ENCODE data around the gene STYX. TPM values are rescaled to one million over a fixed set of nuclear protein-coding genes. Genes with fewer than 3 reads are reported as not detected.

Gene STYX
- total and polyA plus RNA-seq, 2 of the 8 experiments (the other 6 are each of a cell fraction or from before 2014, with no cell fraction given), result 8.3 to 29.0 TPM

DNA sequence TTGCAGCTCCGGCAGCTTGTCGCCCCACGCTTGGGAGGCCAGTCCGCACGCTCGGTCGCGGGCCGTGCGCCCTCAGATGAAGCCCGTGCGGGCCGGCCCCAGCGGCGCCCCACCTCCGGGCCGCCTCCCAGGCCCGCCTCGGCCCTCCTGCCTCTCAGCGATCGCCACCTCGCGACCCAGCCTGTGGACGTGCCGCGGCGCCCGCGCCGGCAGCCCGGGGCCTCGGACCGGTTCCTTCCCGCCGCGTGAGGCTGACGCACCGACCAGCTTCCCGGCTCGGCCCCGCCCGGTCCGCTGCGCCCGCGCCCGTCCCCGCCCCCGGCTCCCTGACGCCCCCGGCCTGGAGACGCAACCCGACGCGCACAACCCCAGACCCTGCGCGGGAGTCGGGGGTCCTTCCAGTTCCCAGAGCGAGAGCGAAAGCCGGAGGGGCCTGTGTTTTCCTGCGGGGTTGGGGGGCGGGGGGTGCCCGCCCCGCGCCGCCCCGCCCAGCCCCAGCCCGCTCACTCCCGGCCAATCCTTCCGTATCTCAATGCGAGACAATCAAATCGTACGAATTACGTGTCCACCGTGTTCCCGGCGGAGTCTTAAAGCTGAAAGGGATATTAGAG lies 34.4 kb upstream of the STYX start, which contains the start of gene ERO1A (continued):
- TF ChIP-seq RFX5 (IDR thresholded peaks at IDR 0.05; ENCODE audit: borderline replicate concordance, low read depth, low read length), result no peak
- TF ChIP-seq PHF8 (conservative IDR thresholded peaks at IDR 0.05; ENCODE audit: low read depth, low read length), result peak; percentile 64; the same call in 1 of the 2 replicates
- no peak for TF ChIP-seq BRCA1 (IDR thresholded peaks at IDR 0.05; ENCODE audit: low read depth, low read length)
- TF ChIP-seq, protein P1, sequence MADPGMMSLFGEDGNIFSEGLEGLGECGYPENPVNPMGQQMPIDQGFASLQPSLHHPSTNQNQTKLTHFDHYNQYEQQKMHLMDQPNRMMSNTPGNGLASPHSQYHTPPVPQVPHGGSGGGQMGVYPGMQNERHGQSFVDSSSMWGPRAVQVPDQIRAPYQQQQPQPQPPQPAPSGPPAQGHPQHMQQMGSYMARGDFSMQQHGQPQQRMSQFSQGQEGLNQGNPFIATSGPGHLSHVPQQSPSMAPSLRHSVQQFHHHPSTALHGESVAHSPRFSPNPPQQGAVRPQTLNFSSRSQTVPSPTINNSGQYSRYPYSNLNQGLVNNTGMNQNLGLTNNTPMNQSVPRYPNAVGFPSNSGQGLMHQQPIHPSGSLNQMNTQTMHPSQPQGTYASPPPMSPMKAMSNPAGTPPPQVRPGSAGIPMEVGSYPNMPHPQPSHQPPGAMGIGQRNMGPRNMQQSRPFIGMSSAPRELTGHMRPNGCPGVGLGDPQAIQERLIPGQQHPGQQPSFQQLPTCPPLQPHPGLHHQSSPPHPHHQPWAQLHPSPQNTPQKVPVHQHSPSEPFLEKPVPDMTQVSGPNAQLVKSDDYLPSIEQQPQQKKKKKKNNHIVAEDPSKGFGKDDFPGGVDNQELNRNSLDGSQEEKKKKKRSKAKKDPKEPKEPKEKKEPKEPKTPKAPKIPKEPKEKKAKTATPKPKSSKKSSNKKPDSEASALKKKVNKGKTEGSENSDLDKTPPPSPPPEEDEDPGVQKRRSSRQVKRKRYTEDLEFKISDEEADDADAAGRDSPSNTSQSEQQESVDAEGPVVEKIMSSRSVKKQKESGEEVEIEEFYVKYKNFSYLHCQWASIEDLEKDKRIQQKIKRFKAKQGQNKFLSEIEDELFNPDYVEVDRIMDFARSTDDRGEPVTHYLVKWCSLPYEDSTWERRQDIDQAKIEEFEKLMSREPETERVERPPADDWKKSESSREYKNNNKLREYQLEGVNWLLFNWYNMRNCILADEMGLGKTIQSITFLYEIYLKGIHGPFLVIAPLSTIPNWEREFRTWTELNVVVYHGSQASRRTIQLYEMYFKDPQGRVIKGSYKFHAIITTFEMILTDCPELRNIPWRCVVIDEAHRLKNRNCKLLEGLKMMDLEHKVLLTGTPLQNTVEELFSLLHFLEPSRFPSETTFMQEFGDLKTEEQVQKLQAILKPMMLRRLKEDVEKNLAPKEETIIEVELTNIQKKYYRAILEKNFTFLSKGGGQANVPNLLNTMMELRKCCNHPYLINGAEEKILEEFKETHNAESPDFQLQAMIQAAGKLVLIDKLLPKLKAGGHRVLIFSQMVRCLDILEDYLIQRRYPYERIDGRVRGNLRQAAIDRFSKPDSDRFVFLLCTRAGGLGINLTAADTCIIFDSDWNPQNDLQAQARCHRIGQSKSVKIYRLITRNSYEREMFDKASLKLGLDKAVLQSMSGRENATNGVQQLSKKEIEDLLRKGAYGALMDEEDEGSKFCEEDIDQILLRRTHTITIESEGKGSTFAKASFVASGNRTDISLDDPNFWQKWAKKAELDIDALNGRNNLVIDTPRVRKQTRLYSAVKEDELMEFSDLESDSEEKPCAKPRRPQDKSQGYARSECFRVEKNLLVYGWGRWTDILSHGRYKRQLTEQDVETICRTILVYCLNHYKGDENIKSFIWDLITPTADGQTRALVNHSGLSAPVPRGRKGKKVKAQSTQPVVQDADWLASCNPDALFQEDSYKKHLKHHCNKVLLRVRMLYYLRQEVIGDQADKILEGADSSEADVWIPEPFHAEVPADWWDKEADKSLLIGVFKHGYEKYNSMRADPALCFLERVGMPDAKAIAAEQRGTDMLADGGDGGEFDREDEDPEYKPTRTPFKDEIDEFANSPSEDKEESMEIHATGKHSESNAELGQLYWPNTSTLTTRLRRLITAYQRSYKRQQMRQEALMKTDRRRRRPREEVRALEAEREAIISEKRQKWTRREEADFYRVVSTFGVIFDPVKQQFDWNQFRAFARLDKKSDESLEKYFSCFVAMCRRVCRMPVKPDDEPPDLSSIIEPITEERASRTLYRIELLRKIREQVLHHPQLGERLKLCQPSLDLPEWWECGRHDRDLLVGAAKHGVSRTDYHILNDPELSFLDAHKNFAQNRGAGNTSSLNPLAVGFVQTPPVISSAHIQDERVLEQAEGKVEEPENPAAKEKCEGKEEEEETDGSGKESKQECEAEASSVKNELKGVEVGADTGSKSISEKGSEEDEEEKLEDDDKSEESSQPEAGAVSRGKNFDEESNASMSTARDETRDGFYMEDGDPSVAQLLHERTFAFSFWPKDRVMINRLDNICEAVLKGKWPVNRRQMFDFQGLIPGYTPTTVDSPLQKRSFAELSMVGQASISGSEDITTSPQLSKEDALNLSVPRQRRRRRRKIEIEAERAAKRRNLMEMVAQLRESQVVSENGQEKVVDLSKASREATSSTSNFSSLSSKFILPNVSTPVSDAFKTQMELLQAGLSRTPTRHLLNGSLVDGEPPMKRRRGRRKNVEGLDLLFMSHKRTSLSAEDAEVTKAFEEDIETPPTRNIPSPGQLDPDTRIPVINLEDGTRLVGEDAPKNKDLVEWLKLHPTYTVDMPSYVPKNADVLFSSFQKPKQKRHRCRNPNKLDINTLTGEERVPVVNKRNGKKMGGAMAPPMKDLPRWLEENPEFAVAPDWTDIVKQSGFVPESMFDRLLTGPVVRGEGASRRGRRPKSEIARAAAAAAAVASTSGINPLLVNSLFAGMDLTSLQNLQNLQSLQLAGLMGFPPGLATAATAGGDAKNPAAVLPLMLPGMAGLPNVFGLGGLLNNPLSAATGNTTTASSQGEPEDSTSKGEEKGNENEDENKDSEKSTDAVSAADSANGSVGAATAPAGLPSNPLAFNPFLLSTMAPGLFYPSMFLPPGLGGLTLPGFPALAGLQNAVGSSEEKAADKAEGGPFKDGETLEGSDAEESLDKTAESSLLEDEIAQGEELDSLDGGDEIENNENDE (IDR thresholded peaks at IDR 0.05; ENCODE audit: insufficient replicate concordance, low read length), result no peak
- no peak for TF ChIP-seq SUZ12 (IDR thresholded peaks at IDR 0.05; ENCODE audit: low read length)
- no peak for TF ChIP-seq BCL11A (IDR thresholded peaks at IDR 0.05; ENCODE audit: low read depth in 2 of 2, low read length in 2 of 2)
- no peak for TF ChIP-seq RNF2 (IDR thresholded peaks at IDR 0.05; ENCODE audit: borderline replicate concordance, low read depth, low read length, missing control alignments, poor library complexity, severe bottlenecking)
- no peak for TF ChIP-seq HDAC6 (IDR thresholded peaks at IDR 0.05; ENCODE audit: low read depth, low read length)
- TF ChIP-seq GABPA (IDR thresholded peaks at IDR 0.05; ENCODE audit: borderline replicate concordance, insufficient read depth, low read length), result no peak

Data from H1 (cell line).